ENCODE measurements around the gene INPP5D.
A peak's percentile ranks its signal among the peaks of the same experiment; 100 is the strongest.

Gene INPP5D

DNA sequence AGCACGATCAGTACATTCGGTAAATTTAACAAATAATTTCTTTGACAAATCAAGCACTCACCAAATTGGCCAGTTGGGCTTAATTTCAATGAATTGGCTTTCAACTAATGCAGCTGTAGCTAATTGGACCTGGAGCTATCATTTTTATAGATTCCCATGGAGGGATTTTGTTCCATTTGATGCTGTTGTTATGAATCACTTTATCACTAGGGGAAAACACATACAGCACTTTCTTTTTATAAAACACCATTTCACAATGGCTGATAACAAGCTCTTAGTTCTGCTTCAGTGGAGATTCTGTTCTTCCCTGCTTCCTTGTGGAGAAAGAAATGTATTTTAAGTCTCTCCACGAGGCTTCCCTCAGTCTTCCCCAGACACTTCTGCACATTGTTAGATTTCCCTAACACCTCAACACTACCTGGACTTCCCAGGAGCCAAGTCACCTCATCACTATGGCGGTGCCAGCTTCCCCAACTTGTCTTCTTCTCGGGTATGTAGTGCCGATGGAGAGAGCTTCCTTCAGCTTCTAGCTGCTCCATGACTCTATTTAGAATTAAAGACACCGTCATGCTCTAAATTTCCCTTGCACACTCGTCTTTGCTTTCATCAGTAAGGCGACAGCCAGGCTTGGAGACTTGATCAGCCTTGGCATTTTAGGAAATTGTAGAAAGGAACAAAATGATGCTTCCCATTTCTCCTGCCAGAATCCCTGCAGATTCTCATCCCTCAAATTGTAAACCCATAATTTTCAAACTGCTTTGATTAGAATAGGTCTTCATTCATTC, 72.0 kb downstream of the INPP5D start:
- TF ChIP-seq Cebpa-rat (IDR thresholded peaks at IDR 0.05): no peak
- no peak overlapping the region for H3K27ac ChIP-seq
- H3K4me1 ChIP-seq: peaks cover 18% of the 10 kb centered on the region
- no peaks in the 10 kb centered on the region for H3K27me3 ChIP-seq
- peaks cover 95% of the 10 kb centered on the region for H3K36me3 ChIP-seq
- no peak overlapping the region for H3K4me3 ChIP-seq
- H4K20me1 ChIP-seq: peaks cover 48% of the 10 kb centered on the region
- peaks cover 19% of the 10 kb centered on the region for H3K9me3 ChIP-seq
- H3K4me2 ChIP-seq: no peak overlapping the region
- H3K9ac ChIP-seq: no peak overlapping the region

DNA sequence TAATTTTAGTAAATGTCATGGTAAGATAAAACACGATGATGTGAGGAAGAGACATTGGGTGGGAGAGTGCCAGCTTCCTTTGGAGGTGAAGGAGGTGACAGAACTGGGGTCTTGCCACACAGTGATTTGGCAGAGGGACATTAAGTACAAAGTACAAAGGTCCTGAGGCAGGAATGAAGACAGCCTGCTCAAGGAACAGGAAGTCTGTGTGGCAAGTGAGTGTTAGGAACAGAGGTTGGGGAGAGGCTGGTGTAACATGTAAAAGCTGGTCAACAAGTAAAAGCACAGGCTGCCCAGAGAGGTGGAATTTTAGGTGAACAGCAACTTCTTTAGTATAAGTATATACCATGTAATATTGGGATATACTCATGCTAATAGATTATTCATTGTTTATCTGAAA, 73.1 kb downstream of the INPP5D start:
- Histone ChIP-seq H3K4me3 (no peak overlapping the region), H4K20me1 (peaks cover 37% of the 10 kb centered on the region), H3K9me3 (peaks cover 19% of the 10 kb centered on the region), H3K36me3 (peaks cover 88% of the 10 kb centered on the region), H3K27ac (no peak overlapping the region), H3K4me2 (no peak overlapping the region), H3K9ac (no peak overlapping the region), H3K27me3 (no peaks in the 10 kb centered on the region), H3K4me1 (peaks cover 18% of the 10 kb centered on the region)
- no peak for TF ChIP-seq Cebpa-rat (IDR thresholded peaks at IDR 0.05)

GRCh38 chr2:233135421-233135820, 75.3 kb downstream of the INPP5D start:
- no peak overlapping the region for H3K4me3 ChIP-seq
- no peak overlapping the region for H3K4me2 ChIP-seq
- H3K27me3 ChIP-seq: no peaks in the 10 kb centered on the region
- peaks cover 83% of the 10 kb centered on the region for H3K36me3 ChIP-seq
- no peak for TF ChIP-seq Cebpa-rat (IDR thresholded peaks at IDR 0.05)
- peaks cover 16% of the 10 kb centered on the region for H4K20me1 ChIP-seq
- H3K27ac ChIP-seq: no peak overlapping the region
- H3K9ac ChIP-seq: no peak overlapping the region
- H3K4me1 ChIP-seq: no peaks in the 10 kb centered on the region
- peaks cover 19% of the 10 kb centered on the region for H3K9me3 ChIP-seq

- TF ChIP-seq Cebpa-rat (IDR thresholded peaks at IDR 0.05): no peak
- Histone ChIP-seq H3K27me3 (no peaks in the 10 kb centered on the region), H4K20me1 (peaks cover 10% of the 10 kb centered on the region), H3K36me3 (peaks cover 83% of the 10 kb centered on the region), H3K4me1 (no peaks in the 10 kb centered on the region), H3K27ac (no peak overlapping the region), H3K9me3 (peaks cover 19% of the 10 kb centered on the region), H3K9ac (no peak overlapping the region), H3K4me2 (no peak overlapping the region), H3K4me3 (no peak overlapping the region)
Measured at GRCh38 chr2:233137040-233137439, 76.9 kb downstream of the INPP5D start.

- H3K9me3 ChIP-seq: peaks cover 9% of the 10 kb centered on the region; the same call in 1 of the 2 replicates
- peaks cover 83% of the 10 kb centered on the region for H3K36me3 ChIP-seq
- peaks cover 8% of the 10 kb centered on the region for H3K4me1 ChIP-seq
- TF ChIP-seq Cebpa-rat (IDR thresholded peaks at IDR 0.05): no peak
- no peak overlapping the region for H3K27ac ChIP-seq
- no peak overlapping the region for H3K4me3 ChIP-seq
- H3K4me2 ChIP-seq: no peak overlapping the region
- H4K20me1 ChIP-seq: no peaks in the 10 kb centered on the region; the same call in 1 of the 2 replicates
- H3K9ac ChIP-seq: no peak overlapping the region
- H3K27me3 ChIP-seq: no peaks in the 10 kb centered on the region
Measured at GRCh38 chr2:233140077-233140585, 80.0 kb downstream of the INPP5D start.

DNA sequence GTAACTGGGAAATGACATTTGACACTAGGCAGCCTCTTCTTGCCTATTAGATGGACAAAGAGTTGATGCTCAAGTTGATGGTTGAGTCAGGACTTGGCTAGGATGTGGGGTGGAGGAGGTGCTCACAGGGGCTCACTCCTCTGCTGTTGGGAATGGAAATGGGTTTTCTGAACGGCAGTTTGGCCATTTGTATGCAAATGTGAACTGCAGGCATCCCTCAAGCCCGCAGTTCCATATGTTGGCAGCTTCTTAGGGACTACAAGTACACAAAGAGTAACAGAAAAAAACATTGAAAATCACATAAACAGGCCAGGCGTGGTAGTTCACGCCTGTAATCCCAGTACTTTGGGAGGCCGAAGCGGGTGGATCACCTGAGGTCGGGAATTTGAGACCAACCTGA, 80.8 kb downstream of the INPP5D start:
- peaks cover under 1% of the 10 kb centered on the region; the same call in 1 of the 2 replicates for H4K20me1 ChIP-seq
- no peaks in the 10 kb centered on the region for H3K27me3 ChIP-seq
- no peak overlapping the region for H3K4me3 ChIP-seq
- H3K9ac ChIP-seq: no peak overlapping the region
- H3K4me1 ChIP-seq: peaks cover 16% of the 10 kb centered on the region
- H3K36me3 ChIP-seq: peaks cover 84% of the 10 kb centered on the region
- peaks cover under 1% of the 10 kb centered on the region; the same call in 1 of the 2 replicates for H3K9me3 ChIP-seq
- no peak overlapping the region for H3K27ac ChIP-seq
- H3K4me2 ChIP-seq: no peak overlapping the region
- TF ChIP-seq Cebpa-rat (IDR thresholded peaks at IDR 0.05): no peak

- H3K9me3 ChIP-seq: no peaks in the 10 kb centered on the region
- no peak overlapping the region for H3K27ac ChIP-seq
- peaks cover 26% of the 10 kb centered on the region for H3K4me1 ChIP-seq
- no peak overlapping the region for H3K9ac ChIP-seq
- no peaks in the 10 kb centered on the region for H3K27me3 ChIP-seq
- no peak overlapping the region for H3K4me2 ChIP-seq
- no peak for TF ChIP-seq Cebpa-rat (IDR thresholded peaks at IDR 0.05)
- peaks cover 86% of the 10 kb centered on the region for H3K36me3 ChIP-seq
- no peak overlapping the region for H3K4me3 ChIP-seq
- H4K20me1 ChIP-seq: peaks cover 10% of the 10 kb centered on the region; the same call in 1 of the 2 replicates
Measured at GRCh38 chr2:233141901-233142300, 81.8 kb downstream of the INPP5D start.

- no peaks in the 10 kb centered on the region for H3K27me3 ChIP-seq
- peaks cover 31% of the 10 kb centered on the region for H3K4me1 ChIP-seq
- no peaks in the 10 kb centered on the region for H3K9me3 ChIP-seq
- H3K36me3 ChIP-seq: peaks cover 89% of the 10 kb centered on the region
- H3K9ac ChIP-seq: no peak overlapping the region
- peaks cover 15% of the 10 kb centered on the region; the same call in 1 of the 2 replicates for H4K20me1 ChIP-seq
- TF ChIP-seq Cebpa-rat (IDR thresholded peaks at IDR 0.05): no peak
- no peak overlapping the region for H3K4me2 ChIP-seq
- no peak overlapping the region for H3K27ac ChIP-seq
- no peak overlapping the region for H3K4me3 ChIP-seq
Measured at GRCh38 chr2:233142355-233142897, 82.3 kb downstream of the INPP5D start.

DNA sequence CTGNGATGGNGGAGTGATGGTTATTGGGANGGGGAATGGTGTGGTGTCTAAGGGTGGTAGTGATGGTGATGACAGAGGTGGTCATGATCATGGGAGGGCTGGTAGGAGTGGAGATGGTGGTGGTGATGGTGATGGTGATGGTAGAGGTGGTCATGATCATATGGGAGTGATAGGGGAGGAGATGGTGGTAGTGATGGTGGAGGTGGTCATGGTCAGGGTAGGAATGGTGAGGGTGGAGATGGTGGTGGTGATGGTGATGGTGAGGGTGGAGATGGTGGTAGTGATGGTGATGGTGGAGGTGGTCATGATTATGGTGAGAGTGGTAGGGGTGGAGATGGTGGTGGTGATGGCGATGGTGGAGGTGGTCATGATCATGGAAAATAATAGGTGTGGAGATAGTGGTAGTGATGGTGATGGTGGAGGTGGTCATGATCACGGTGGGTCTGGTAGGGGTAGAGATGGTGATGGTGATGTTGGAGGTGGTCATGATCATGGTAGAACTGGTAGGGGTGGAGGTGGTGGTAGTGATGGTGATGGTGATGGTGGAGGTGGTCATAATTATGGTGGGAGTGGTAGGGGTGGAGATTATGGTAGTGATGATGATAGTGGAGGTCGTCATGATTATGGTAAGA, 83.7 kb downstream of the INPP5D start:
- Histone ChIP-seq H3K4me1 (peaks cover 32% of the 10 kb centered on the region), H3K4me2 (no peak overlapping the region), H3K4me3 (no peak overlapping the region), H3K27me3 (no peaks in the 10 kb centered on the region), H3K9ac (no peak overlapping the region), H3K9me3 (no peaks in the 10 kb centered on the region), H4K20me1 (peaks cover 22% of the 10 kb centered on the region; the same call in 1 of the 2 replicates), H3K36me3 (peaks cover 98% of the 10 kb centered on the region), H3K27ac (no peak overlapping the region)
- no peak for TF ChIP-seq Cebpa-rat (IDR thresholded peaks at IDR 0.05)

- Histone ChIP-seq H3K36me3 (peaks cover 100% of the 10 kb centered on the region), H3K4me3 (no peak overlapping the region), H3K4me2 (peak overlapping the region; percentile 36), H3K9ac (no peak overlapping the region), H3K9me3 (no peaks in the 10 kb centered on the region), H4K20me1 (peaks cover 28% of the 10 kb centered on the region), H3K27ac (no peak overlapping the region), H3K4me1 (peaks cover 32% of the 10 kb centered on the region), H3K27me3 (no peaks in the 10 kb centered on the region)
- TF ChIP-seq Cebpa-rat (IDR thresholded peaks at IDR 0.05): no peak
Measured at GRCh38 chr2:233145726-233146125, 85.6 kb downstream of the INPP5D start.
